Hematopoietic multipotent progenitor cell (in vitro differentiated cells): ENCODE measurements around the gene CHST14. TPM values are rescaled to one million over a fixed set of nuclear protein-coding genes. Genes with fewer than 3 reads are reported as not detected.

Source experiments
- DNase-seq, 3 donors: peaks; one replicate each; pipeline ENCODE4 v3.0.0-alpha.2; 2011 to 2015; ENCODE audit warnings: low read depth in 2 of 3, low spot score in 2 of 3
- total RNA-seq: library from RNA; depleted of rRNA; stranded (reverse); fragments of >200 nt; gene quantifications from one replicate; pipeline ENCODE4 v1.2.3, GENCODE V29; 2012

The CHST14 gene
- total RNA-seq, 1 donor: 18.0 TPM

DNA sequence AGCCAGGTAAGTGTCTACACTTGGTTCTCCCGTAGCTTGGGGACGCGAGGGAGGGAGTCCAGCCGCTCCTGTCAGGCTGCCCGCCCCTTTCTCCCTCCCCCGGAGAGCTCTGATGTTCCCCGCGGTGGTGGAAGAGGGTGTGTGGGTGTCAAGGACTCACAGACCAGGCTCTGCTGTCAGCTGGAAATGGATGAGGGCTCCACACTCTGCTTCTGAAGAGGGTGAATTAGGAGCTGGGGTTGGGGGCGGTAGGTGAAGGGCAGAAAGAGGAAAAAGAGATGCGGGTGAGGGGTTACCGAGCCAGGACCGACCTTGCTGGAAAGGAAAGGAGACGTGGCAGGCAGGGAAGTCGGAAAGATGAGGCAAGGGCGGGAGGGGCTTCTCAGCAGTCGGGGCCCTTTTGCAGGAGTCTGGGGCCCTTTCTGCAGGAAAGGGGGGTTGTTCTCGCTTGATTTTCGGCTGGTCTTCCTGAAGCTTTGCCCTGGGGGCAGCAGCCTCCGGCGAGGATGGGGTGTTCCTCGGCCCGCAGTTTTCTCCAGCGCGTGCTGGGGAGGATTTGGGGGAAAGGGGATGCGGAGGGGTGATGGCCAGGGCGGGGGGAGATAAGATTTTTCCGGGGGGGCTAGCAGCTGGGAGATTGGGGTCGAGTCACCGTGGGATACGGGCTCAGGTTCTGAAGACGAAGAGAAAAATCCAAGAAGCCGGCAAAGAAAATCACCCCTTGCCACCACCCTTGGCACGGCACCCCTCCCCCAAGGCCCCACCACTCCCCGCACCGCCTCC lies 30.6 kb upstream of the CHST14 start:
- DNase-seq: peak in 1 of 3 donors; percentile 27

DNA sequence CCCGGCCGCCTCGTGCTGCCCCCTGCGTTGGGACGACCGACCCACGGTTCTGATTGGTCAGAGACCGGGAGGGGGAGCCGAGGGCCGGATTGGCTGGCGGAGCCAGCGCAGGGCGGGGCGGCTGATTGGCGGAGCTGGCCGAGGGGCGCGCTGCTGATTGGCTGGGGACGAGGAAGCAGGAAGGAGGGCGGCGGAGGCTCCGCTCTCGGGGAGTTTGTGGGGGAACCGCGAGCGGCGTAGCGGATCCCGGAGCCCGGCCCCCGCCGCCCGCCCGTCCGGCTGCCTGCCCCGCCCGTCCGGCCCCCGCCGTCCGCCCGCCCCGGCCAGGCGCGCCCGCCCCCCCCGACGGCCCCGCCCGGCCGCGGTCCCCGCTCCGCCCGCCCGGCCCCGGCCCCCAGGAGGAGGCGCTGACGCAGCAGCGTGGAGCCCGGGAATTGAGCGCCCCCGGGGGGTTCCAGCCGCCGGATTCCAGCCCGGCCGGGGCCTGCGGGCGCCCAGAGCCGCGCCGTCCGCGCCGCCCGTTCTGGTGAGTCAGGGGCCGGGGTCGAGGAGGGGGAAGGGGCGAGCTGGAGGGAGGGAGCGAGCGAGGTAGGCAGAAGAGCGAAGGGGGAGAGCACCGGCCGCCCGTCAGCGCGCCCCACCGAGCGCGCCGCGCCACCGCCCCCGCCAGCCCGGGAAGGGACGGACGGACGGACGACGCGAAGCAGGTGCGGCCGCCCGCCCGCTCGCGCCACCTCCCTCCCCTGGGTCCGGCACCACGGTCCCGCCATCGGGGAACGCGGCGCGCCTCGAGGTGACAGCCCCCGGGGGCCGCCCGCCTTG lies 29.8 kb upstream of the CHST14 start, which contains the start of gene BAHD1:
TSS of gene BAHD1 (plus strand) at position 211 of the 822 bp plus-strand sequence. CDS start 17,512 bp downstream, outside the sequence.
- DNase-seq: peak; percentile 71 to 95 (median 94)

DNA sequence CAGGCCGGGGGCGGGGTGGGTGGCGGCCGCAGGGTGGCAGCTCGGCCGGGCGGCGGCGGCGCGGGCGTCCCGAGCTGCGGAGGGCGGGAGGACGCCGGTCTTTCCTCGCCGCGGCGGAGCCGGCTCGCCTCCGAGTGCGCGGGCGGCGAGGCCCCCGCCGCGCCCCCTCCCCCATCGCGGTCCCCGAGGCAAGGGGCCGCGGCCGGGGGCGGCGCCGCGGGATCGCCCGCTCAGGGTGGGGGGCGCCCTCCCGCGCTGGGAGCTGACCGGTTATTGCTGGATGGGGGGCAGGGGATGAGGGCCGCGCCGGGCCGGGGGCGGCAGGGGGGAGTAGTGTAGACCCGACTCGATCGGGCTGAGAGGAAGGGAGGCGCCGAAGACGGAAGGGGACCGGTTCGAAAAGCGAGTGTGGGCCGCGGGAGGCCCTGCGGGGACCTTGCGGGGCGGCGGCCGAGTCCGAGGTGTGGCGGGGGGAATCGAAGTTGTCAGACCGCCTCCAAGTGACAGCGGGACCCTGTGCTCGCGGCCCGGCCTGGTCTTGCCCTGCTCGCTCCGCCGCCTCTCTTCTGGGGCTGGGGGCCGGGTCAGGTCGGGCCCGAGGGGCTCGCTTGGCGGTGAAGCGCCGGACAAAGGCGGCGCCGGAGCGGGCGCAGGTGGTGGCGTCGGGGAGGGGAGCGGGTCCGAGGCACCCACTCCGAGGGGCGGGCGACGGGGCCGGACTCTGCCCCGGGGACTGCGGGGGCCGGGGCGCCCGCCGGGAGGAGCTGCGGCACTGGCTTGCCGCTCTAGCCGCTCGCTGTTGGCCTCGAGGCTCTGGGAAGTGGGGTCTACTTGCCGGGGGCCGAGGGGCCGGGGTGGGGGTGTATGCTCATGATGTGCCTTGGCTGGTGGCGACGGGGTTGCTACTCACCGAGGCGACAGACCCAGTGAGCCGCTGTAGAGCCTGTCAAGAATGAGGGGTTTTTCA lies 28.9 kb upstream of the CHST14 start:
- DNase-seq: peak in 1 of 3 donors; percentile 21

DNA sequence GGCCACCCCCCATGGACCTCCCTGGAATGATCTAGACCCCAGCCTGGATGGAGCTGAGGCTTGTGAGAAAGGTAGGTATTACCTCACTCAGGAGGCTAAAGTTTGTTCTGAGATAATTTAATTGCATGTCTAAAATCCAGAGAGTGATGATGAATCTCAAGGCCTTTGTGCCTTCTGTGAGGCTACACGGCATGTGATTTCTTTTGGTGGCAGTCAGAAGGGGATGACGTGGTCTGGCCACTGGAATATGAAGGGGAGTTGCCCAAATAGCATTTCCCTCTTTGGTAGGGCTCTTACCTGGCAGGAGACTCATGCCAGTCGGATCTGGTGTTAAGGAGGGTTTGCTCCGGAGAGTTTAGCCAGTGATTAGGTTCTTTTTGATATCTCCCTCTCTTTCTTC lies 27.5 kb upstream of the CHST14 start:
- DNase-seq: no peak

DNA sequence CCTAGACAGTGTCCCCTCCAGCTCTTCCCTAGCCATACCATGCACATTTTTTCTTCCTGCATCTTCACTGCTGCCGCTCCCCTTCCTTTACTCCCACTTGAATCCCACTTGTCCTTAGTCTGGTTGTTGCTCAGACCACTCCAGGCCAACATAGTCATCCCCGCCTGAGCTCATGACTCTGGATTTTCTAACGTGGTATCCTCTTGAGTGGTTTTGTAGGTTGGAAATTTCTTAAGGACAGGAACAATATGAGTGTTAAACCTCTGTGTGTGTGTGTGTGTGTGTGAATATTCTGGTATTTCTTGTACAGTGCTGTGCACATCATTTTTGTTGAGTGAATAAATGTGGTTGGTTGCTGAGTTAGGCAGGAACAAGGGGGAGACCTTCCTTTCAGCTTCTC lies 26.9 kb upstream of the CHST14 start:
- DNase-seq: no peak

DNA sequence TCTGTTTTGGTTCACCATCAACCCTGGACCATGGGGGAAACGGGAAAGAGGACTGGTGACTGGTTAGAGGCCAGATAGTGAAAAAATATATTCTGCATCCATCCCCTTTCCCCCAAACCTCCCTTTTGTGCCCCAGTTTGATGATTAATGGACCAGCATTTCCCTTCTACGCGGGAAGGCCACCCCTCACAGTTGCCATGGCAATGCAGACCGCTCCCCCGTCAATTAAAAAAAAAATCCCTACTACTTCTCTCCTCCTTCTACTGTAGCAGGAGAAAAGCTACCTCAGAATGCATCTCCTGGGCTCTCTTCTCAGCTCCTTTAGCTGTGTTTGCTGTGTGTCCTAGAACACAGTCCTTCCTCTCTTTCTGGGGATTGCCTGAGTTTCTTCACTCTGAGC lies 26.0 kb upstream of the CHST14 start:
- DNase-seq: peak in 1 of 3 donors; percentile 47

DNA sequence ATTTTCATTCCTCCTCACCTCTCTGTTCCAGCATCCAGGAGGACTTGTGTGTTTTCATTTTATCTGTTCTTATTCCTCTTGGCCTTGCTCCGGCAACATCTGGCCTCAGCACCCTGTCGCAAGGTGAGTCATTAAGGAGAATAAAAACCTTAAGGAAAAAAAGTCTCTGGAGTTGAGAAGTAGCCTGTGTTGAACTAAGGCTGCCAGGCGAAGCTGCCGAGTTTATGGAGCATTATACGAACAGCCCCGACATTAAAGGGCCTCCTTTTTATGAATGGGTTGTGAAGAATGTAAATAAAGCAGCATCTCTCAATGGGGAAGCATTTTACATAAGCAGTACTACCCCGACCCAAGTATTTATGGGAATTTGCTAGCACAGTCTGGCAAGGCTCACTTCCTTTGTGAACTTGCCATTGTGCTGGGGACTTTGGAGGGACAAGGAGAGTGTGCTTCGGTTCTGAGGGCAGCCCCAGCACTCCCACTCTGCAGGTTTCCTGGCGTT lies 25.3 kb upstream of the CHST14 start:
- DNase-seq: no peak

DNA sequence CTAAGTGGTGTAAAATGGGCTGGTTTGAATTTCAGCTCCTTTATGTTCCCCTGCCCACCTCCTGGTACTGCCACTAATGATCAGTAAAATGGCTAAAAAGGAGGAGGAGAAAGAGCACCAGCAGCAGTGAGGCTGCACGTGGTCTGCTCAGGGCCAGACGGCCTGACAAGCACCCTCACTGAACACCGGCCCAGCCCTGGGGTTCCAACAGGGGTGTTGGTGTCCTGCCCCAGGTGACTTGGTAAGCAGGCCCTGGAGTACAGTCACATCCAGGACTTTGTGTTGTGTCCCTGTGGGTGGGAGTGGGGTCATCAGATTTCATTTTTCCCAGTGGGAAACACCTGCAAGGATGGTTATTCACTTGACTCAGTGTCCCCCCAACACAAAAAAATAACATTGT lies 24.6 kb upstream of the CHST14 start:
- DNase-seq: no peak

DNA sequence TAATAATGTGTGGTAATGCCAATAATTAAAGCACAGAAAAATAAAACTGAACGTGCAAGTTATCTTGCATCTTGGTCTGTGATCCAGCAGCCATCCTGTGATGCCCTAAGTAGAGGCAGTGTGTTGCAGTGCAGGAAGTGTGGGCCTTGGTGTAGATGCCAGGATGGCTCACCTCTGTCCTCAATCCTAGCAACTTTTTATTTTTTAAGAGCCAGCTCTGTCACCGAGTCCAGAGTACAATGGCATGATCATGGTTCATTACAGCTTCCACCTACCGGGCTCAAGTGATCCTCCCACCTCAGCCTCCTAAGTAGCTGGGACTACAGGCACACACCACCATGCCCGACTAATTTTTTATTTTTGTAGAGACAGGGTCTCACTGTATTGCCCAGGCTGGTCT lies 22.4 kb upstream of the CHST14 start:
- DNase-seq: no peak

DNA sequence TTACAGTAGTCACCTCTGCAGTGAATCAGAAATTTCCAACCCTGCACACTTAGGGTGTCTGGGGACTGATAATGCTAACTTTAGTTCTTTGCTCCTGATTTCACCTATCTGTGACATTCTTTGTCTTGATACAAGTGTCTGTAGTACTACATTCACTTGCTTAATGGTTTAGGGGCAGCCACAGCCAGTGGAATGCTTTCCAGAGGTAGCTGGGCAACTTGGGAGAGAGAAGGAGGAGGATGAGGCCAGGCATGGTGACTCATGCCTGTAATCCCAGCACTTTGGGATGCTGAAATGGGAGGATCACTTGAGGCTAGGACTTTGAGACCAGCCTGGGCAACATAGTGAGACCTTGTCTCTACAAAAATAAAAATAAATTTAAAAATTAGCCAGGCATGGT lies 21.5 kb upstream of the CHST14 start:
- no peak for DNase-seq

DNA sequence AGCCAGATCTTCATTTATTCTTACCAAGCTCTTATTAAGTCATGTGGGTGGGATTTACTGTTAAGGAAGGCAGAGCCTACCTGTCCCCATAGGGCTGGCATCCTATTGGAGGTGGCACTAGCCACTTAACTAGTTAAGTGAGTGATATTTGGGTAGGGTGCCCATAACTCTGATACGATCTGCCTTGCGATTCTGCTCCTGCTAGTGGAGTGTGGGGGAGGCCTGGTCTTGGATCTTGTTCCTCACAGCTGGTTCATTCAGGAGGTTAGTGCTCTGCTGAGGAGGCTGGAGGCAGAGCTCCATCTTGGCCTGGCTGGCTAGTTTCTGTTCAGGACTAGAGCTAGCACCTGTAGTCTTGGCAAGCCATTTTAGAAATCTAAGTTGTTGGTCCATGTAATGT lies 20.7 kb upstream of the CHST14 start:
- no peak for DNase-seq

DNA sequence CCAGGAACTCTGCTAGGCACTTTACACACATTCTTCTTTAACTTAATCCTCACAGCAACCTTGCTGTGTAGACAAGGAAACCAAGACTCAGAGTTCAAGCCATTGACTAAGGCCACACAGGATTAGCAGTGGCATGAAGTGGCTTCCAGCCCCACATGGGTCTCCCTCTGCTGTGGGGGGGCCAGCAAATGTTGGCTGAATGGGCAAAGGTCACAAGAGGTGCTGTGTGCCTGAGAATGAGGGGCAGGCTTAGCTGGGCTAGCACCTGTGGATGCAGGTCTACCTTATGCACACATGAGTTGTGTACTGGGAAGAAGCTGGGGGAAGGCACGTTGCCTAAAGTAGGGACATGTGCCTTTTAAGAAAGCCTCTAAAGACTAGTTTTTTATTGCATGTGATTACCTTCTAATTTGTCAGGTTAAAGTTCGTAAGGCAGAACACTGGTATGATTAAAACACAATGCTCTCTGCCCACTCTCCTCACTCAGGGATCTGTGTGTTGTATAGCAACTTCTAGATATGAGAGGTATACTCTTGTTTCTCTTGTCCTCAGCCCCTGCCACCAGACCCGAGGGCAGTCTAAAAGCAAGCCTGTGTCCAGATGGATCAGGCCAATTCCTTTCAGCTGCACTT lies 19.1 kb upstream of the CHST14 start:
- no peak for DNase-seq

DNA sequence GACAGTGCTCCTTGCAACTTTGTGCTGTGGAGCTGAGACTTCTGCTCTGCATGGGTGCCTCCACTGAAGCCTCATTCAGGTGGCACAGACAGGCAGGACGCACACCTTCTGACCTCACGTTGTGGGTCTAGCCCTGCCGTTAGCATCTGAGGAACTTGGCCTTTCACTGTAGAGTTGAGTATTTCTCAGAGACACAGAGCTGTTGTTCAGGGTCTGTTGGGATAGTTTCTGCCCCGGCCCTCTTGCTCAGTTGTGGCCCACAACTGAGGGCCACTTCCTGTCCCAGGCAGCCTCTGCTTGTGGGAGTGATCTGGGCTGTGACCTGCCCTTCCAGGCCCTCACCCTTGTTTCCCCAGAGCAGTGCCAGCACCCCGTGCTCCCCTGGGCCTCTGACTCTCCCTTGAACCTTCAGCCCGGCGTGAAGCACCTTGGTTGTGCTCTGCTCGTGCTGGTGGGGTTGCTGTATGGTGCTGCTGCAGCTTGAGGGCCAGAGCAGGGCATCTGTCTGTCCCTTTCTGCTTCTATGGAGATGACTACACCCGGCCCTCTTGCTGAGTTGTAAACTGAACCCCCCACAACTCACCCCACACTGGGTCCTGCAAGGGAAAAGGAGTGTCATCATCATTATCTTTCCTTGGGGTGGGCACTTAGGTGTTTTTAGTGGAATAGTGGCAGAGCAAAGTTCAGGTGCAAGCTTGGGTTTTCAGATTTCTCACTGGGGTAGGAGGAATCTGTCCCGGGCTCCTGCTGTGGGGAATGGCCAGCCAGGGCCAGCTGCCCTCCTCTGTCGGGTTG lies 18.3 kb upstream of the CHST14 start:
- no peak for DNase-seq

DNA sequence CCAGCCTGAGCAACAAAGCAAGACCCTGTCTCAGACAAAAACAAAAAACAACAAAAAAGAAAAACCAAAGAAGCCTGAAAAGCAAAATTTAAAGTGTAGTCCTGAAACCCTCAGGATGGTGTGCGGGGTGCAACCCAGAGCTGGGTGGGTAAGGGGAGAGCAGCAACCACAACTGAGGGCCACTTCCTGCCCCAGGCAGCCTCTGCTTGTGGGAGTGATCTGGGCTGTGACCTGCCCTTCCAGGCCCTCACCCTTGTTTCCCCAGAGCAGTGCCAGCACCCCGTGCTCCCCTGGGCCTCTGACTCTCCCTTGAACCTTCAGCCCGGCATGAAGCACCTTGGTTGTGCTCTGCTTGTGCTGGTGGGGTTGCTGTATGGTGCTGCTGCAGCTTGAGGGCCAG lies 16.8 kb upstream of the CHST14 start:
- DNase-seq: peak in 1 of 3 donors; percentile 17

DNA sequence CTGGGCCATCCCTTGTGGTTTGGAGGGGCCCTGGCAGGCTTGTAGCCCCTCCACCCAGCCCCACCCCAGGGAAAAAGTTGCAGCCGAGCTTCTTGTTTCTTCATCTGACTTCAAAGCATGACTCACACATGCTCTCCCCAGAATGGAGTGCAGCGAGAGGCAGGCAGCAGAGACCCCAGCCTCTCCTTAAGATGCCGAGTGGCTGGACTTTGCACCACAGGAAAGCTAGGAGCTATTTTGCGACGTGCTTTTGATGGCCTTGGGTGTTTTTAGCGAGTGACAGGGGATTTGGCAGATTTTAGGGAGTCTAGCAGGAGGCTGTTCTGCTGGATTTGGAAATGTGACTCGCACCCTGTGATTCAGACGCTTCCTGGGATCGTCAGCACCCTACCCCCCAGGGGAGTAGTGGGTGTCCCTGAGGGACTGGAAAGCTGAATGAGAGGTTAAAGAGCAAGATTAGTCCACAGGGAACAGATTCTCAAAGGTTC lies 15.8 kb upstream of the CHST14 start:
- DNase-seq: peak in 1 of 3 donors; percentile 15

DNA sequence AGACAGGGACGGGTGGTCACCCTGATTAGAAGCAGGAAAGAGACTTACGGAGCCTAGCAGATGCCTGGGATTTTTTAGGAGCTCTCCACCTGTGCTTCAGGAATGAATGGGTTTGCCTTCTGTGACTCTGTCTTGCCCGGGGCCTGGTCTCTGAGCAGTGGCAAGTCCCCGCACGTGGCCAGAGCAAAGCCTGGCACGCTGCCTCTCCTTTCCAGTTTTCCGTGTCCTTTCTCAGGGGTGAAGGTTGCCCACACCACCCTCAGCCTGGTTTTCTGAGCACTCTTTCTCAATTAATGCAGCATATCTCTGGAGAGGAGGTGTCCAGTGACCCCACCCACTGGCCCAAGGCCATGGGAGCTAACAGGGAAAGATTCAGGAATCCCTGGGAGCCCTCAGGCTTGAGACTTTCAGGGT lies 14.5 kb upstream of the CHST14 start:
- DNase-seq: no peak

DNA sequence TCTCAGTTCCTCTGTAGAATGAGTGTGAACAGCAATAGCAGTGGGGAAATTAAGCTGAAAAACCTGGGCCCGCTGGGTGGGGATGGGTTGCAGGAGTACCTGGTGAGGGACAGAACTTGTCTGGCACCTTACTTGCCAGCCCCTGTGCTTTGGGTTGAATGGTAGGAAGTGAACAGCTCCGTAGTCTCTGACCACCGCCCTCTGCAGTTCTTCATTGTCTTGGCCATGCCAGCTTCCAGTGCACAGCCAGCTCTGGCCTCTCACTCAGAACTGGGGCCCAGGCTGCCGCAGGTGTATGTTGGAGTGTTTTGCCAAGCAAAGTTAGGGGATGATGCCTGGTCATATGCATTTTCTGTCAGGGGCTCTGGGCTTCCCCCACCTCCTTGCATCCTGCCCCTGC lies 14.0 kb upstream of the CHST14 start:
- no peak for DNase-seq

DNA sequence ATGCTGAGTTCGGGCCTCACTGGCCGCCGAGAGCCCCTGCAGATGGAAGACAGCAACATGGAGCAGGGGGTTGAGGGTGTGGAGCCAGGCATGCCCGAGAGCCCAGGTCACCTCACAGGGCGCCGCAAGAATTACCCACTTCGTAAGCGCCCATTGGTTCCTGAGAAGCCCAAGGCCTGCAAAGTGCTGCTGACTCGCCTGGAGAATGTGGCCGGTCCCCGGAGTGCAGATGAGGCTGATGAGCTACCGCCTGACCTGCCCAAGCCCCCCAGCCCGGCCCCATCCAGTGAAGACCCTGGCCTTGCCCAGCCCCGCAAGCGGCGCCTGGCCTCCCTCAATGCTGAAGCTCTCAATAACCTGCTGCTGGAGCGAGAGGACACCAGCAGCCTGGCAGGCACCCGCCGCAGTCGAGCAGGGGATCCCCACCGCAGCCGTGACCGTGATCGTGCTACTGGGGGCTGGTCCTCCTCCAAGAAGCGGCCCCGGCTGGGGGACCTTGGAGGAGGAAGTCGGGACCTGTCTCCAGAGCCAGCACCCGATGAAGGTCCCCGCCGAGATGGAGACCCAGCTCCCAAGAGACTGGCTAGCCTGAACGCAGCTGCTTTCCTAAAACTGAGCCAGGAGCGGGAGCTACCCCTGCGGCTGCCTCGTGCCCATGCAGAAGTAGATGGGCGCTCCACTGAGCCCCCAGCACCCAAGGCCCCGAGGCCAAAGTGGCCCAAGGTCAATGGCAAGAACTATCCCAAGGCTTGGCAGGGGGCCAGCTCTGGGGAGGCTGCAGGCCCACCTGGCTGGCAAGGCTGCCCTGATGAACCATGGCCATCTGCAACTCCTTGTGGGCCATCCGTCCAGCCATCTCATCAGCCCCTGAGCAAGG lies 12.1 kb upstream of the CHST14 start:
- no peak for DNase-seq
